ENCODE results near the gene PMFBP1.

The PMFBP1 gene

GRCh38 chr16:72113616-72113945 lies 58.4 kb downstream of the PMFBP1 start:
- ChIA-PET POLR2A (no interaction called here), CTCF (interaction anchor here (0.7 to 1.3 kb wide), 2 partner anchors 11 to 28 kb away, joined by 3 to 4 read pairs; no protein-coding TSS in a partner anchor)
- TF ChIP-seq SP1 (IDR thresholded peaks at IDR 0.05) (no peak), NFRKB (IDR thresholded peaks at IDR 0.05) (no peak), FOXM1 (IDR thresholded peaks at IDR 0.05; ENCODE audit: borderline replicate concordance) (no peak), L3MBTL2 (conservative IDR thresholded peaks at IDR 0.05) (no peak), FOXK2 (IDR thresholded peaks at IDR 0.05) (no peak), PKNOX1 (IDR thresholded peaks at IDR 0.05) (no peak), TARDBP (IDR thresholded peaks at IDR 0.05) (no peak), CTBP1 (IDR thresholded peaks at IDR 0.05; ENCODE audit: borderline replicate concordance) (no peak), BHLHE40 (IDR thresholded peaks at IDR 0.05; ENCODE audit: borderline replicate concordance) (no peak), ZNF384 (IDR thresholded peaks at IDR 0.05) (no peak), ARNT (IDR thresholded peaks at IDR 0.05) (no peak), FOXA1 (IDR thresholded peaks at IDR 0.05) (no peak), ELF4 (IDR thresholded peaks at IDR 0.05) (no peak), LEF1 (IDR thresholded peaks at IDR 0.05; ENCODE audit: borderline replicate concordance) (no peak), HDGF (IDR thresholded peaks at IDR 0.05; ENCODE audit: borderline replicate concordance) (no peak), SUZ12 (IDR thresholded peaks at IDR 0.05) (no peak)
- DNase-seq (ENCODE audit: extremely low spot score) = no peak

GRCh38 chr16:72112906-72113615 lies 58.9 kb downstream of the PMFBP1 start:
- no peak for DNase-seq (ENCODE audit: extremely low spot score)
- ChIA-PET POLR2A (no interaction called here), CTCF (interaction anchor here (0.7 to 1.3 kb wide), 2 partner anchors 11 to 29 kb away, joined by 3 to 4 read pairs; no protein-coding TSS in a partner anchor)
- TF ChIP-seq CTBP1 (IDR thresholded peaks at IDR 0.05; ENCODE audit: borderline replicate concordance) (no peak), FOXK2 (IDR thresholded peaks at IDR 0.05) (no peak), L3MBTL2 (conservative IDR thresholded peaks at IDR 0.05) (no peak), FOXA1 (IDR thresholded peaks at IDR 0.05) (no peak), SUZ12 (IDR thresholded peaks at IDR 0.05) (no peak), PKNOX1 (IDR thresholded peaks at IDR 0.05) (no peak), LEF1 (IDR thresholded peaks at IDR 0.05; ENCODE audit: borderline replicate concordance) (no peak), ARNT (IDR thresholded peaks at IDR 0.05) (no peak)

- POLR2A ChIA-PET = interaction anchor here (1.5 kb wide), 1 partner anchor 9 kb away, joined by 7 read pairs; no protein-coding TSS in a partner anchor
Observed at GRCh38 chr16:72112452-72112792, 59.5 kb downstream of the PMFBP1 start.

GRCh38 chr16:72111657-72112451 lies 60.1 kb downstream of the PMFBP1 start:
- ChIA-PET POLR2A (interaction anchor here (0.9 to 1.5 kb wide), 2 partner anchors 9 to 18 kb away, joined by 3 to 7 read pairs; partner anchors contain the start of genes DHX38 and TXNL4B), CTCF (no interaction called here)
- DNase-seq (ENCODE audit: extremely low spot score) = no peak
- TF ChIP-seq SUZ12 (IDR thresholded peaks at IDR 0.05) (no peak), NFRKB (IDR thresholded peaks at IDR 0.05) (no peak), L3MBTL2 (conservative IDR thresholded peaks at IDR 0.05) (no peak), CTBP1 (IDR thresholded peaks at IDR 0.05; ENCODE audit: borderline replicate concordance) (no peak), FOXA1 (IDR thresholded peaks at IDR 0.05) (no peak), ELF4 (IDR thresholded peaks at IDR 0.05) (no peak), FOXM1 (IDR thresholded peaks at IDR 0.05; ENCODE audit: borderline replicate concordance) (no peak), LEF1 (IDR thresholded peaks at IDR 0.05; ENCODE audit: borderline replicate concordance) (no peak), TARDBP (IDR thresholded peaks at IDR 0.05) (no peak), ZNF384 (IDR thresholded peaks at IDR 0.05) (no peak), HDGF (IDR thresholded peaks at IDR 0.05; ENCODE audit: borderline replicate concordance) (no peak), SP1 (IDR thresholded peaks at IDR 0.05) (no peak), BHLHE40 (IDR thresholded peaks at IDR 0.05; ENCODE audit: borderline replicate concordance) (no peak), PKNOX1 (IDR thresholded peaks at IDR 0.05) (no peak), ARNT (IDR thresholded peaks at IDR 0.05) (no peak), FOXK2 (IDR thresholded peaks at IDR 0.05) (no peak)

More at GRCh38 chr16:72112452-72112792, 59.5 kb downstream of the PMFBP1 start:
- CTCF ChIA-PET = no interaction called here
- DNase-seq (ENCODE audit: extremely low spot score) = no peak
- no peak for TF ChIP-seq CTBP1 (IDR thresholded peaks at IDR 0.05; ENCODE audit: borderline replicate concordance)
- TF ChIP-seq ELF4 (IDR thresholded peaks at IDR 0.05) = no peak
- no peak for TF ChIP-seq FOXA1 (IDR thresholded peaks at IDR 0.05)

GRCh38 chr16:72110662-72111615 lies 61.0 kb downstream of the PMFBP1 start:
- TF ChIP-seq HDGF (IDR thresholded peaks at IDR 0.05; ENCODE audit: borderline replicate concordance) = no peak
- no peak for TF ChIP-seq BHLHE40 (IDR thresholded peaks at IDR 0.05; ENCODE audit: borderline replicate concordance)
- TF ChIP-seq SUZ12 (IDR thresholded peaks at IDR 0.05) = no peak
- no peak for TF ChIP-seq FOXK2 (IDR thresholded peaks at IDR 0.05)
- no peak for TF ChIP-seq SP1 (IDR thresholded peaks at IDR 0.05)
- no peak for TF ChIP-seq PKNOX1 (IDR thresholded peaks at IDR 0.05)
- TF ChIP-seq ARNT (IDR thresholded peaks at IDR 0.05) = no peak
- no peak for TF ChIP-seq ZNF384 (IDR thresholded peaks at IDR 0.05)
- no peak for TF ChIP-seq TARDBP (IDR thresholded peaks at IDR 0.05)
- no peak for TF ChIP-seq L3MBTL2 (conservative IDR thresholded peaks at IDR 0.05)
- no peak for TF ChIP-seq LEF1 (IDR thresholded peaks at IDR 0.05; ENCODE audit: borderline replicate concordance)
- no peak for TF ChIP-seq FOXA1 (IDR thresholded peaks at IDR 0.05)
- no peak for TF ChIP-seq ELF4 (IDR thresholded peaks at IDR 0.05)
- no peak for TF ChIP-seq NFRKB (IDR thresholded peaks at IDR 0.05)
- POLR2A ChIA-PET = interaction anchor here (0.9 to 1.5 kb wide), 2 partner anchors 8 to 17 kb away, joined by 3 to 7 read pairs; partner anchors contain the start of genes DHX38 and TXNL4B
- DNase-seq (ENCODE audit: extremely low spot score) = no peak
- CTCF ChIA-PET = no interaction called here
